Upper lobe of right lung (tissue), 1 donor: ENCODE results near the gene RAP1GAP2. TPM values are rescaled to one million over a fixed set of nuclear protein-coding genes. Genes with fewer than 3 reads are reported as not detected.

Experiments
- ATAC-seq: fragments of 200-7000 bp; cut with Tn5 transposase; one replicate; pipeline ENCODE4 v1.9.1; 2020; ENCODE audit warnings: mild to moderate bottlenecking, moderate library complexity
- DNase-seq: peaks from one replicate; pipeline ENCODE4 v3.0.0-alpha.2; 2020
- H3K27ac ChIP-seq: fragments of 200-600 bp; one replicate; pipeline ENCODE4 v1.8.0; 2022
- H3K27me3 ChIP-seq: fragments of 200-600 bp; one replicate; pipeline ENCODE4 v1.8.0; 2022; ENCODE audit warnings: mild to moderate bottlenecking
- H3K36me3 ChIP-seq: fragments of 200-600 bp; one replicate; pipeline ENCODE4 v1.8.0; 2022
- H3K4me1 ChIP-seq: fragments of 200-600 bp; one replicate; pipeline ENCODE4 v1.8.0; 2022
- H3K4me3 ChIP-seq: fragments of 200-600 bp; one replicate; pipeline ENCODE4 v1.8.0; 2022; ENCODE audit warnings: mild to moderate bottlenecking
- H3K9me3 ChIP-seq: fragments of 200-600 bp; one replicate; pipeline ENCODE4 v1.8.0; 2022
- intact Hi-C: fragments of 100-400 bp; cut with DNase I; formaldehyde crosslinking; loops from one replicate; pipeline ENCODE4 v1.11.0; 2022
- total RNA-seq: library from RNA; stranded (reverse); fragmentation: NEBNext Ultra II Directional; extraction: Animal tissue kit (Norgen Biotek cat#: 25700); gene quantifications from one replicate; pipeline ENCODE4 v1.2.1, GENCODE V29; 2021
- TF ChIP-seq, protein P1 (sequence below): fragments of 200-600 bp; IDR thresholded peaks from one replicate; pipeline ENCODE4 v1.8.0; 2022; ENCODE audit warnings: antibody characterized with exemption
- donor health status: DM: no; HTN: yes; CAD: no; lungs with severe emphysema.

The RAP1GAP2 gene
- total RNA-seq, 1 donor from 2014 or later: 16.1 TPM

- no peaks in the 10 kb centered on the region for H3K27me3 ChIP-seq
- no peaks in the 10 kb centered on the region for H3K4me1 ChIP-seq
- intact Hi-C loops: loop anchor here (10.0 kb wide), 1 partner anchor 188 kb away; no protein-coding TSS in a partner anchor
- no peaks in the 10 kb centered on the region for H3K36me3 ChIP-seq
- no peaks in the 10 kb centered on the region for H3K9me3 ChIP-seq
- H3K4me3 ChIP-seq: no peak overlapping the region
- ATAC-seq: peak; percentile 90
- TF ChIP-seq, protein P1, sequence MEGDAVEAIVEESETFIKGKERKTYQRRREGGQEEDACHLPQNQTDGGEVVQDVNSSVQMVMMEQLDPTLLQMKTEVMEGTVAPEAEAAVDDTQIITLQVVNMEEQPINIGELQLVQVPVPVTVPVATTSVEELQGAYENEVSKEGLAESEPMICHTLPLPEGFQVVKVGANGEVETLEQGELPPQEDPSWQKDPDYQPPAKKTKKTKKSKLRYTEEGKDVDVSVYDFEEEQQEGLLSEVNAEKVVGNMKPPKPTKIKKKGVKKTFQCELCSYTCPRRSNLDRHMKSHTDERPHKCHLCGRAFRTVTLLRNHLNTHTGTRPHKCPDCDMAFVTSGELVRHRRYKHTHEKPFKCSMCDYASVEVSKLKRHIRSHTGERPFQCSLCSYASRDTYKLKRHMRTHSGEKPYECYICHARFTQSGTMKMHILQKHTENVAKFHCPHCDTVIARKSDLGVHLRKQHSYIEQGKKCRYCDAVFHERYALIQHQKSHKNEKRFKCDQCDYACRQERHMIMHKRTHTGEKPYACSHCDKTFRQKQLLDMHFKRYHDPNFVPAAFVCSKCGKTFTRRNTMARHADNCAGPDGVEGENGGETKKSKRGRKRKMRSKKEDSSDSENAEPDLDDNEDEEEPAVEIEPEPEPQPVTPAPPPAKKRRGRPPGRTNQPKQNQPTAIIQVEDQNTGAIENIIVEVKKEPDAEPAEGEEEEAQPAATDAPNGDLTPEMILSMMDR: peak; percentile 88
- peak; percentile 73 for DNase-seq
- no peak overlapping the region for H3K27ac ChIP-seq
Measured at GRCh38 chr17:3012926-3013581, 216.8 kb downstream of the RAP1GAP2 start.

DNA sequence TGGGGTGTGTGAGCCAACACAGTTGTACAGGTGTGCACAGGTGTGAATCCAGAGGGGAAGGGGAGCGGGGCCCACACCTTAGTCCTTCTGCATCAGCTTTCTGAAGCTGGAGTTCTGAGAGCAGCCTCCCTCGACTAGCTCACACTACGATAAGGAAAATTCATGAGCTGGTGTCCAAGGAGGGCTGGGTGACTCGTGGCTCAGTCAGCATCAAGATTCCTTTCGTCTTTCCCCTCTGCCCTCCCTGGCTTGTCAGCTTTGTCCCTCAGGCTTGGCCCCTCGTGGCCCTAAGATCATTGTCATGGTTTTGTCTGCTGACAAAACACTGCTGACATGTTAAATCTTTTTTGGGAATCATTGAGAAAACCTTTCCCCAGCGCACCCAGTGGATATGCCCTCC is 219.7 kb downstream of the RAP1GAP2 start:
- H3K27me3 ChIP-seq: no peaks in the 10 kb centered on the region
- intact Hi-C loops: loop anchor here (10.0 kb wide), 1 partner anchor 191 kb away; no protein-coding TSS in a partner anchor
- DNase-seq (no peak), ATAC-seq (no peak)
- no peak overlapping the region for H3K4me3 ChIP-seq
- no peaks in the 10 kb centered on the region for H3K9me3 ChIP-seq
- no peak overlapping the region for H3K27ac ChIP-seq
- no peaks in the 10 kb centered on the region for H3K4me1 ChIP-seq
- H3K36me3 ChIP-seq: no peaks in the 10 kb centered on the region
- TF ChIP-seq, protein P1: no peak

GRCh38 chr17:3017936-3018335 is 221.7 kb downstream of the RAP1GAP2 start:
- TF ChIP-seq, protein P1: no peak

DNA sequence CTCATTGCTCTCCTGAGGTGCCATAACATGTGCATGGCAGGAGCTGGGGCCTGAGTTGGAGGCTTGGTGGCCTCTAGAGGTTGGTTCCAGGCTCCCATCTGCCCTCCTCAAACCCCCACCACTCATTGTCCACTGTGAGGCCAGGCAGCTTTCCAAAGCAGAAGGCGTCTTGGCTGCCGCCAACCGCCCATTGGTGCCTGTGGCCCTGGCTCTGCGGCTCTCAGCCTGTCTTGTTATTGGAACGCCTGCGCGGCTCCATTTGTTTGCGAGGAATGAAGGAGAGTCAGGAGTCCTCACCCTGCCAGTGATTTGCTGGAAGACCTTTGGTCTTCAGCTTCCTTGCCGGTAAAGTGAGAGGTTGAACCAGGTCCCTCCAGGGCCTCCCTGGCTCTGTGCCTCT is 223.5 kb downstream of the RAP1GAP2 start:
- H3K27me3 ChIP-seq: no peaks in the 10 kb centered on the region
- H3K27ac ChIP-seq: no peak overlapping the region
- ATAC-seq (no peak), DNase-seq (no peak)
- TF ChIP-seq, protein P1: no peak
- H3K9me3 ChIP-seq: no peaks in the 10 kb centered on the region
- no peak overlapping the region for H3K4me3 ChIP-seq
- intact Hi-C loops: loop anchor here (10.0 kb wide), 1 partner anchor 195 kb away; no protein-coding TSS in a partner anchor
- no peaks in the 10 kb centered on the region for H3K36me3 ChIP-seq
- H3K4me1 ChIP-seq: no peaks in the 10 kb centered on the region

More at GRCh38 chr17:3017936-3018335, 221.7 kb downstream of the RAP1GAP2 start:
- intact Hi-C loops: loop anchor here (10.0 kb wide), 1 partner anchor 193 kb away; no protein-coding TSS in a partner anchor
- ATAC-seq: no peak
- no peaks in the 10 kb centered on the region for H3K27me3 ChIP-seq
- H3K4me1 ChIP-seq: no peaks in the 10 kb centered on the region
- no peak overlapping the region for H3K27ac ChIP-seq
- no peaks in the 10 kb centered on the region for H3K36me3 ChIP-seq
- DNase-seq: no peak
- H3K9me3 ChIP-seq: no peaks in the 10 kb centered on the region
- H3K4me3 ChIP-seq: no peak overlapping the region

DNA sequence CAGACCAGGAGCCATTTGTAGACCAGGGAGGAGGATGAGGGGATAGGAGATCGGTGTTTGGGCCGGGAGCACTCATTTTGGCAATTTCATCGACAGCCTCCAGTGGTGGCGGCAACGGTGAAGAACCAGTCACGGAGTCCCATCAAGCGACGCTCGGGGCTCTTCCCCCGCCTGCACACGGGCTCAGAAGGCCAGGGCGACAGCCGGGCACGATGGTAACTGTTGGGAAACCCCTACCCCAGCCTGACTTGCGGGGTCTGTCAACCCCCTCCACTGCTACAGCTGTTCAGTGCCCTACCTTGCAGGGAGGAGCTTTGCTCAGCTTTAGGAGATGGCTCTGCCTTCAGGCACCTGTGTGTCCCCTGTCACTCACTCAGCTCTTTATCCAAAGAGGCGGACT is 224.1 kb downstream of the RAP1GAP2 start:
- Histone ChIP-seq H3K27ac (no peak overlapping the region), H3K4me3 (no peak overlapping the region), H3K4me1 (no peaks in the 10 kb centered on the region), H3K36me3 (no peaks in the 10 kb centered on the region), H3K27me3 (no peaks in the 10 kb centered on the region), H3K9me3 (no peaks in the 10 kb centered on the region)
- intact Hi-C loops: no loop called here
- TF ChIP-seq, protein P1: no peak
- DNase-seq (no peak), ATAC-seq (peak; percentile 21)
